HepG2 (cell line): ENCODE measurements around the gene PPP2R5B. TPM values are rescaled to one million over a fixed set of nuclear protein-coding genes. Genes with fewer than 3 reads are reported as not detected.
A peak's percentile ranks its signal among the peaks of the same experiment; 100 is the strongest.

ENCODE experiments used
- ATAC-seq: fragments of 200-7000 bp; cut with Tn5 transposase; 3 replicates; pipeline ENCODE4 v1.9.1; 2020; ENCODE audit warnings: mild to moderate bottlenecking, moderate library complexity
- BruUV-seq: library from RNA; stranded (reverse); fragments of 400-500 nt; replicated peaks from 2 replicates; lab custom pipeline; 2021; lab: Mats Ljungman, UMichigan
- CTCF ChIA-PET: fragments of 300-600 bp; formaldehyde crosslinking; extraction: SDS; loops from one replicate; lab custom pipeline; 2021; ENCODE audit warnings: low total read pairs, inconsistent platforms, low intra/inter-chr PET ratio; lab: Yijun Ruan, JAX
- POLR2A ChIA-PET: fragments of 350-600 bp; sonication (Branson Sonifier 250); formaldehyde crosslinking; loops from one replicate; lab custom pipeline; 2020; ENCODE audit warnings: antibody characterized with exemption, inconsistent platforms; lab: Yijun Ruan, JAX
- DNase-seq: peaks from one replicate; pipeline ENCODE4 v3.0.0-alpha.2; 2015; ENCODE audit warnings: low spot score
- FAIRE-seq: peaks from 3 replicates; lab custom pipeline; 2011; peaks lifted over from hg19 to GRCh38; lab: Jason Lieb, UNC
- H2AFZ ChIP-seq: one replicate; pipeline ENCODE4 v1.6.1; 2011; ENCODE audit warnings: low read length, inconsistent platforms
- H3K27ac ChIP-seq: fragments of 300-600 bp; 3 replicates; pipeline ENCODE4 v1.8.0; 2011; ENCODE audit warnings: mixed run types, mild to moderate bottlenecking, mixed read lengths, low read length, inconsistent platforms; ENCODE audit not compliant: insufficient read depth; ENCODE audit errors: extremely low read length
- H3K27me3 ChIP-seq, 2 experiments: fragments of 200-600 bp in 1 of 2; 2 replicates in 1 of 2; 3 replicates in 1 of 2; pipeline versions ENCODE4 v1.6.0 to v1.8.0; 2011; ENCODE audit warnings: low read length in 2 of 2, mild to moderate bottlenecking in 2 of 2, moderate library complexity in 2 of 2, inconsistent platforms in 1 of 2; ENCODE audit not compliant: insufficient read depth in 2 of 2, control insufficient read depth in 1 of 2
- H3K36me3 ChIP-seq, 2 experiments: fragments of 200-600 bp in 1 of 2; replicated peaks in 1 of 2; 2 replicates in 1 of 2; 3 replicates in 1 of 2; pipeline versions ENCODE4 v1.5.1 to v1.8.0; 2011; ENCODE audit warnings: low read length in 2 of 2, inconsistent platforms in 1 of 2; ENCODE audit not compliant: insufficient read depth in 2 of 2, control insufficient read depth in 1 of 2
- H3K4me1 ChIP-seq: 2 replicates; pipeline ENCODE4 v1.5.1; 2012; ENCODE audit warnings: low read length, inconsistent platforms; ENCODE audit not compliant: insufficient read depth
- H3K4me2 ChIP-seq: 2 replicates; pipeline ENCODE4 v1.6.0; 2011; ENCODE audit warnings: low read depth, low read length, inconsistent platforms
- H3K4me3 ChIP-seq, 3 experiments: fragments of 200-600 bp in 1 of 3; sonication (generic), shearing (Covaris generic) in 1 of 3; replicated peaks in 1 of 3; 2 replicates each; pipeline ENCODE4 v1.5.1; 2011 to 2016; ENCODE audit warnings: low read length in 3 of 3, inconsistent platforms in 2 of 3, low read depth in 2 of 3, mild to moderate bottlenecking in 2 of 3, control low read depth in 1 of 3, mixed read lengths in 1 of 3; ENCODE audit not compliant: insufficient read depth in 1 of 3
- H3K79me2 ChIP-seq: one replicate; pipeline ENCODE4 v1.6.1; 2011; ENCODE audit warnings: low read length, inconsistent platforms; ENCODE audit not compliant: insufficient read depth
- H3K9ac ChIP-seq: 2 replicates; pipeline ENCODE4 v1.6.0; 2011; ENCODE audit warnings: mild to moderate bottlenecking, low read depth, low read length, inconsistent platforms; ENCODE audit not compliant: insufficient read depth
- H3K9me3 ChIP-seq: 2 replicates; pipeline ENCODE4 v1.5.1; 2012; ENCODE audit warnings: mild to moderate bottlenecking, low read length
- H4K20me1 ChIP-seq: 2 replicates; pipeline ENCODE4 v1.6.0; 2011; ENCODE audit warnings: inconsistent platforms, mild to moderate bottlenecking, low read length, moderate library complexity; ENCODE audit not compliant: insufficient read depth
- AHR ChIP-seq: IDR thresholded peaks from 2 replicates; pipeline ENCODE4 v1.6.1; 2018; ENCODE audit warnings: missing genetic modification reagents, missing compliant biosample characterization
- E2F5 ChIP-seq: sonication (generic); formaldehyde crosslinking; conservative IDR thresholded peaks from 2 replicates; pipeline ENCODE4 v1.4.0; 2020; ENCODE audit warnings: missing genetic modification reagents
- GATAD2A ChIP-seq: IDR thresholded peaks from 2 replicates; pipeline ENCODE4 v1.6.1; 2016
- NR2F6 ChIP-seq, 2 experiments: IDR thresholded peaks; 2 replicates each; pipeline ENCODE4 v1.6.1; 2016; ENCODE audit warnings: antibody characterized with exemption in 1 of 2, mild to moderate bottlenecking in 1 of 2
- PATZ1 ChIP-seq: sonication (generic); formaldehyde crosslinking; IDR thresholded peaks from 2 replicates; pipeline ENCODE4 v1.4.0; 2020; ENCODE audit warnings: missing genetic modification reagents
- SALL2 ChIP-seq: sonication (generic); formaldehyde crosslinking; IDR thresholded peaks from 2 replicates; pipeline ENCODE4 v1.8.1; 2023; ENCODE audit warnings: mild to moderate bottlenecking, missing genetic modification reagents, inconsistent platforms
- TAF15 ChIP-seq: fragments of 200-400 bp; formaldehyde crosslinking; IDR thresholded peaks from one replicate; pipeline ENCODE4 v1.6.1; 2018; ENCODE audit warnings: mild to moderate bottlenecking, low read depth, low read length; ENCODE audit not compliant: poor library complexity, severe bottlenecking
- TOPORS ChIP-seq: sonication (generic); formaldehyde crosslinking; IDR thresholded peaks from 2 replicates; pipeline ENCODE4 v1.8.0; 2023; ENCODE audit warnings: mild to moderate bottlenecking, missing genetic modification reagents
- TRIM22 ChIP-seq: fragments of 450-650 bp; IDR thresholded peaks from 2 replicates; pipeline ENCODE4 v1.6.1; 2017
- TRIM24 ChIP-seq: sonication (generic); formaldehyde crosslinking; IDR thresholded peaks from 2 replicates; pipeline ENCODE4 v1.8.0; 2022; ENCODE audit warnings: mild to moderate bottlenecking, missing genetic modification reagents
- ZNF121 ChIP-seq: sonication (generic); formaldehyde crosslinking; IDR thresholded peaks from 2 replicates; pipeline ENCODE4 v1.5.0; 2020; ENCODE audit warnings: mild to moderate bottlenecking, missing genetic modification reagents
- ZNF280D ChIP-seq: sonication (generic); formaldehyde crosslinking; IDR thresholded peaks from 2 replicates; pipeline ENCODE4 v1.5.1; 2020; ENCODE audit warnings: mild to moderate bottlenecking, missing genetic modification reagents
- ZNF33A ChIP-seq: sonication (generic); formaldehyde crosslinking; IDR thresholded peaks from 2 replicates; pipeline ENCODE4 v1.5.1; 2020; ENCODE audit warnings: missing genetic modification reagents, mild to moderate bottlenecking, moderate library complexity, borderline replicate concordance
- WGBS: methylation state at CpG from one replicate; pipeline ENCODE4 v1.1.6; 2017; ENCODE audit warnings: low lambda C conversion rate; 5-methylcytosine and 5-hydroxymethylcytosine counted together
- in situ Hi-C: cut with HindIII; loops from 2 replicates; pipeline ENCODE4 v1.10.0; 2017; ENCODE audit warnings: low pct_unique_long_range_greater_than_20kb; ENCODE audit not compliant: extremely low pct_ligation_motif_present
- intact Hi-C: fragments of 100-400 bp; cut with micrococcal nuclease; formaldehyde crosslinking; loops from one replicate; pipeline ENCODE4 v1.10.0; 2022; ENCODE audit not compliant: unreplicated experiment
- polyA plus RNA-seq, 8 experiments: library from polyadenylated mRNA; depleted of rRNA in 3 of 8; stranded (reverse) in 7 of 8; unstranded in 1 of 8; fragments of >200 nt; fragmentation: Illumina TruSeq in 4 of 8; extraction: Trizol in 4 of 8; gene quantifications; 2 replicates each; pipeline versions ENCODE4 v1.2.1 to v1.2.3, GENCODE V29; 2011 to 2016; ENCODE audit warnings: low read depth in 4 of 8, missing spikeins in 1 of 8, mixed read lengths in 1 of 8; ENCODE audit not compliant: insufficient read depth in 1 of 8
- total RNA-seq, 5 experiments: library from RNA; depleted of rRNA; stranded (reverse); fragments of >200 nt; fragmentation: Illumina TruSeq; extraction: Trizol; gene quantifications; 2 replicates each; pipeline ENCODE4 v1.2.3, GENCODE V29; 2016; ENCODE audit warnings: low read depth in 1 of 5

Gene PPP2R5B
- total and polyA plus RNA-seq, 2 of the 13 experiments (the other 11 are each of a cell fraction or from before 2014, with no cell fraction given): 2.3 to 8.3 TPM

GRCh38 chr11:64891215-64891848 lies 33.2 kb upstream of the PPP2R5B start (continued):
- no peak for TF ChIP-seq TRIM22
- peak; percentile 61 for TF ChIP-seq TAF15
- no peak for TF ChIP-seq ZNF33A (CRISPR knock-in tag)
- no peak for TF ChIP-seq TRIM24 (CRISPR knock-in tag)
- TF ChIP-seq, all 625 proteins: peak for 42

- ChIA-PET POLR2A (interaction anchor here (1.2 to 11.5 kb wide), 11 partner anchors 9 to 243 kb away, joined by 3 to 132 read pairs (median 6); partner anchors contain the start of genes ARL2, BATF2, CDC42BPG and EHD1), CTCF (interaction anchor here (3.9 kb wide), 1 partner anchor 45 kb away, joined by 72 read pairs; no protein-coding TSS in a partner anchor)
- H3K4me1 ChIP-seq: peaks cover 69% of the 10 kb centered on the region
- H3K9me3 ChIP-seq: no peaks in the 10 kb centered on the region
- no peak overlapping the region for H2AFZ ChIP-seq
- no peak for DNase-seq
- no TSS peak for BruUV-seq
- peaks cover 27% of the 10 kb centered on the region for H3K79me2 ChIP-seq
- H3K9ac ChIP-seq: peak overlapping the region; percentile 96
- peak overlapping the region; percentile 94 for H3K4me2 ChIP-seq
- no peak for TF ChIP-seq SALL2
- TF ChIP-seq ZNF280D (CRISPR knock-in tag): peak; percentile 2; the same call in 1 of the 2 replicates
- 0 out of 2 replicates have a peak, but pooled peaks have one; percentile 0 for TF ChIP-seq GATAD2A (CRISPR knock-in tag)
- no peak for TF ChIP-seq AHR (CRISPR knock-in tag)
- peak; percentile 89 for TF ChIP-seq ZNF121 (CRISPR knock-in tag)
- TF ChIP-seq NR2F6 (IDR thresholded peaks at IDR 0.05): 0 out of 2 replicates have a peak, but pooled peaks have one; percentile 2
- TF ChIP-seq NR2F6 (CRISPR knock-in tag; IDR thresholded peaks at IDR 0.05): no peak
- no peak for TF ChIP-seq E2F5 (CRISPR knock-in tag)
- no peak for TF ChIP-seq PATZ1
- 0 out of 2 replicates have a peak, but pooled peaks have one; percentile 19 for TF ChIP-seq TOPORS (CRISPR knock-in tag)
- intact Hi-C loops (no loop called here), in situ Hi-C loops (loop anchor here (5.0 kb wide), 2 partner anchors 45 to 105 kb away; no protein-coding TSS in a partner anchor)
- no peak for ATAC-seq
- whole genome bisulfite sequencing: 50% methylated on average over 5 of the region's 5 CpGs
- FAIRE-seq: no peak
- peaks cover 0 to 5% of the 10 kb centered on the region in 2 experiments; a peak in 1 of 5 replicates for H3K36me3 ChIP-seq
- peaks cover 10% of the 10 kb centered on the region; the same call in 1 of the 2 replicates for H4K20me1 ChIP-seq
- H3K4me3 ChIP-seq: peak overlapping the region; percentile 80 to 96 (median 95)
- H3K27ac ChIP-seq: peak overlapping the region; percentile 88
- no peaks in the 10 kb centered on the region; a peak in 1 of 5 replicates for H3K27me3 ChIP-seq
Measured at GRCh38 chr11:64891880-64892279, 32.6 kb upstream of the PPP2R5B start.
